Fibroblast of skin of left biceps (primary cell): ENCODE results near the gene GRK7.
"Not testable (repeated sequence)": the region's sequence is repeated elsewhere in the genome, so short reads cannot be mapped to it uniquely, and the experiment has no call there.

Experiments
- DNase-seq, 2 experiments: peaks; one replicate each; pipeline ENCODE4 v3.0.0-alpha.2; 2013; ENCODE audit warnings: low read depth in 2 of 2

The GRK7 gene

GRCh38 chr3:141795276-141795675 lies 32.1 kb downstream of the GRK7 start:
- DNase-seq: no peak

GRCh38 chr3:141795741-141796080 lies 32.5 kb downstream of the GRK7 start:
- no peak for DNase-seq

- peak; percentile 40 to 47 for DNase-seq
Observed at GRCh38 chr3:141796081-141796888, 33.1 kb downstream of the GRK7 start.

GRCh38 chr3:141796889-141797781 lies 33.9 kb downstream of the GRK7 start:
- DNase-seq: no peak

- no peak for DNase-seq
Observed at GRCh38 chr3:141797819-141798447, 34.7 kb downstream of the GRK7 start.

- DNase-seq: no peak
Observed at GRCh38 chr3:141798448-141798845, 35.2 kb downstream of the GRK7 start.

- no peak for DNase-seq
Observed at GRCh38 chr3:141802316-141803077, 39.3 kb downstream of the GRK7 start.

GRCh38 chr3:141803538-141803937 lies 40.3 kb downstream of the GRK7 start:
- DNase-seq: not testable (repeated sequence)

- no peak for DNase-seq
Observed at GRCh38 chr3:141804447-141804777, 41.2 kb downstream of the GRK7 start.

- DNase-seq: no peak
Observed at GRCh38 chr3:141804778-141805639, 41.8 kb downstream of the GRK7 start.

- DNase-seq: no peak
Observed at GRCh38 chr3:141807277-141808033, 44.2 kb downstream of the GRK7 start.

- DNase-seq: no peak
Observed at GRCh38 chr3:141808586-141808985, 45.4 kb downstream of the GRK7 start.

- DNase-seq: no peak
Observed at GRCh38 chr3:141810161-141810560, 47.0 kb downstream of the GRK7 start.

- DNase-seq: no peak
Observed at GRCh38 chr3:141811348-141811747, 48.1 kb downstream of the GRK7 start.

- no peak for DNase-seq
Observed at GRCh38 chr3:141812084-141812483, 48.9 kb downstream of the GRK7 start.

- DNase-seq: no peak
Observed at GRCh38 chr3:141812586-141812985, 49.4 kb downstream of the GRK7 start.
